Measurements from ENCODE around the gene ERC1. TPM values are rescaled to one million over a fixed set of nuclear protein-coding genes. Genes with fewer than 3 reads are reported as not detected.
A peak's percentile ranks its signal among the peaks of the same experiment; 100 is the strongest.

Gene ERC1
- total and polyA plus RNA-seq, 2 of the 4 experiments (the other 2 are of a cell fraction) = 11.6 to 25.6 TPM

GRCh38 chr12:1501695-1502378 is 510.8 kb downstream of the ERC1 start:
- dilution Hi-C loops (cut with HindIII; ENCODE audit: low sequenced_read_pairs, unreplicated experiment) (no loop called here), in situ Hi-C loops (cut with MboI; ENCODE audit: low sequenced_read_pairs) (no loop called here), intact Hi-C loops (cut with micrococcal nuclease) (no loop called here)
- Histone ChIP-seq H3K18ac (ENCODE audit: low read depth, low read length) (no peak overlapping the region), H3K4ac (ENCODE audit: low read depth, low read length) (peak overlapping the region; percentile 32; the same call in 1 of the 2 replicates), H2BK15ac (ENCODE audit: low read depth, low read length) (no peak overlapping the region), H4K20me1 (ENCODE audit: insufficient read depth, low read length) (no peaks in the 10 kb centered on the region), H3K9ac (ENCODE audit: low read depth, low read length) (no peak overlapping the region), H2AFZ (replicated peaks; ENCODE audit: low read length, poor library complexity) (peak overlapping the region; percentile 29), H3K27me3 (ENCODE audit: control insufficient read depth, insufficient read depth, low read length) (no peaks in the 10 kb centered on the region), H3K4me2 (ENCODE audit: low read depth, low read length) (no peak overlapping the region), H3K23ac (ENCODE audit: low read depth, low read length) (no peak overlapping the region), H3K4me3 (ENCODE audit: insufficient read depth, low read depth, low read length) (no peak overlapping the region), H3K9me1 (ENCODE audit: insufficient read depth, low read length) (peaks cover 9% of the 10 kb centered on the region; the same call in 1 of the 2 replicates), H4K91ac (ENCODE audit: insufficient read depth, low read depth, low read length) (no peak overlapping the region), H2BK20ac (ENCODE audit: low read depth, low read length) (no peak overlapping the region; the same call in 1 of the 2 replicates), H2BK5ac (ENCODE audit: low read depth, low read length, poor library complexity, severe bottlenecking) (no peak overlapping the region), H3K9me3 (ENCODE audit: control insufficient read depth, insufficient read depth, low read length) (no peaks in the 10 kb centered on the region), H4K5ac (ENCODE audit: low read depth, low read length) (no peak overlapping the region), H3K36me3 (ENCODE audit: control insufficient read depth, insufficient read depth, low read length) (no peaks in the 10 kb centered on the region), H2AK9ac (replicated peaks; ENCODE audit: low read depth, low read length, poor library complexity) (peak overlapping the region; percentile 39), H3K27ac (ENCODE audit: insufficient read depth, low read length) (no peak overlapping the region), H3K79me1 (ENCODE audit: low read depth in 1 of 2, low read length in 2 of 2) (no peaks in the 10 kb centered on the region), H3K14ac (replicated peaks; ENCODE audit: low read depth, low read length) (no peak overlapping the region), H2BK120ac (ENCODE audit: low read depth, low read length) (peak overlapping the region; percentile 30; the same call in 1 of the 2 replicates), H2AK5ac (ENCODE audit: low read depth, low read length) (peak overlapping the region; percentile 1), H3K56ac (ENCODE audit: extremely low read depth, insufficient read depth, low read length) (no peak overlapping the region), H4K8ac (ENCODE audit: low read depth in 2 of 2, low read length in 2 of 2) (no peak overlapping the region), H3K4me1 (ENCODE audit: control insufficient read depth, insufficient read depth, low read length) (peaks cover 6% of the 10 kb centered on the region)
- ATAC-seq (ENCODE audit: low read depth) = no peak
- DNase-seq = no peak
- BruUV-seq (replicated peaks) = no TSS peak
- 96% methylated on average over 14 of the region's 19 CpGs; no CpG with 5 or more reads in 1 of the 2 experiments for WGBS, 2 experiments (ENCODE audit: extremely low coverage in 2 of 2, insufficient read length in 1 of 2)
- TF ChIP-seq RFX5 (IDR thresholded peaks at IDR 0.05; ENCODE audit: low read depth, low read length) (no peak), CHD1 (IDR thresholded peaks at IDR 0.05; ENCODE audit: low read depth, low read length) (no peak), SMC3 (IDR thresholded peaks at IDR 0.05; ENCODE audit: low read depth, low read length) (no peak), MAFK (IDR thresholded peaks at IDR 0.05; ENCODE audit: low read depth, low read length) (no peak), RCOR1 (IDR thresholded peaks at IDR 0.05; ENCODE audit: insufficient replicate concordance, low read length) (no peak), RAD21 (IDR thresholded peaks at IDR 0.05; ENCODE audit: low read length) (no peak), CEBPB (IDR thresholded peaks at IDR 0.05; ENCODE audit: low read depth, low read length) (no peak), POLR2A (IDR thresholded peaks at IDR 0.05; ENCODE audit: low read depth, low read length) (no peak), FOS (IDR thresholded peaks at IDR 0.05; ENCODE audit: low read depth, low read length) (no peak), BHLHE40 (IDR thresholded peaks at IDR 0.05; ENCODE audit: low read depth, low read length) (no peak), USF2 (IDR thresholded peaks at IDR 0.05; ENCODE audit: low read depth, low read length) (no peak)
- ChIA-PET POLR2A (ENCODE audit: unreplicated experiment) (no interaction called here), CTCF (no interaction called here)
